K562 (cell line): Measurements from ENCODE around the gene CDH2. TPM values are rescaled to one million over a fixed set of nuclear protein-coding genes. Genes with fewer than 3 reads are reported as not detected.

Experiments
- ATAC-seq: fragments of 200-7000 bp; cut with Tn5 transposase; 3 replicates; pipeline ENCODE4 v1.9.1; 2020; ENCODE audit warnings: moderate library complexity
- BruUV-seq: library from RNA; stranded (reverse); fragments of 400-500 nt; replicated peaks from 2 replicates; lab custom pipeline; 2021; lab: Mats Ljungman, UMichigan
- CTCF ChIA-PET: fragments of 300-600 bp; formaldehyde crosslinking; extraction: SDS; loops from one replicate; lab custom pipeline; 2021; ENCODE audit warnings: low intra/inter-chr PET ratio; lab: Yijun Ruan, JAX
- POLR2A ChIA-PET: fragments of 300-600, 350-650 bp; sonication (Branson Sonifier 250); formaldehyde crosslinking; extraction: SDS; loops from one replicate; lab custom pipeline; 2021; ENCODE audit warnings: antibody characterized with exemption, inconsistent platforms; lab: Yijun Ruan, JAX
- DNase-seq, 4 experiments: peaks; one replicate each; pipeline versions ENCODE4 v3.0.0 to v3.0.0-alpha.2; 2011 to 2018; ENCODE audit warnings: low spot score in 3 of 4, mixed read lengths in 3 of 4; ENCODE audit errors: extremely low read depth in 1 of 4
- FAIRE-seq: peaks from 2 replicates; lab custom pipeline; 2011; peaks lifted over from hg19 to GRCh38; lab: Jason Lieb, UNC
- H2AFZ ChIP-seq: 2 replicates; pipeline ENCODE4 v1.6.0; 2011; ENCODE audit warnings: low read depth, low read length, control low read depth, inconsistent platforms
- H3K27ac ChIP-seq: fragments of 200-600 bp; 3 replicates; pipeline ENCODE4 v1.8.0; 2011; ENCODE audit warnings: low read depth, mild to moderate bottlenecking, control low read depth, inconsistent platforms, low read length, moderate library complexity, mixed read lengths; ENCODE audit errors: extremely low read depth
- H3K27me3 ChIP-seq, 2 experiments: fragments of 300-600 bp in 1 of 2; 2 replicates in 1 of 2; 3 replicates in 1 of 2; pipeline versions ENCODE4 v1.6.0 to v1.8.0; 2011; ENCODE audit warnings: inconsistent platforms in 2 of 2, low read length in 2 of 2, mild to moderate bottlenecking in 1 of 2, mixed read lengths in 1 of 2, moderate library complexity in 1 of 2; ENCODE audit not compliant: control insufficient read depth in 2 of 2, insufficient read depth in 2 of 2
- H3K36me3 ChIP-seq: fragments of 300-600 bp; 3 replicates; pipeline ENCODE4 v1.8.0; 2011; ENCODE audit warnings: mild to moderate bottlenecking, low read length, inconsistent platforms; ENCODE audit not compliant: control insufficient read depth, insufficient read depth
- H3K4me1 ChIP-seq, 2 experiments: fragments of 200-600 bp in 1 of 2; replicated peaks in 1 of 2; 2 replicates in 1 of 2; 3 replicates in 1 of 2; pipeline versions ENCODE4 v1.5.1 to v1.8.0; 2011; ENCODE audit warnings: inconsistent platforms in 2 of 2, low read length in 2 of 2, mild to moderate bottlenecking in 1 of 2, mixed read lengths in 1 of 2, moderate library complexity in 1 of 2; ENCODE audit not compliant: control insufficient read depth in 2 of 2, insufficient read depth in 2 of 2
- H3K4me2 ChIP-seq: 2 replicates; pipeline ENCODE4 v1.6.1; 2011; ENCODE audit warnings: low read length, control low read depth, inconsistent platforms, mixed read lengths; ENCODE audit not compliant: insufficient read depth
- H3K4me3 ChIP-seq: fragments of 200-600 bp; sonication (generic), shearing (Covaris generic); 2 replicates; pipeline ENCODE4 v1.5.1; 2016; ENCODE audit warnings: control low read depth, inconsistent platforms
- H3K79me2 ChIP-seq: fragments of 200-600 bp; 3 replicates; pipeline ENCODE4 v1.8.0; 2011; ENCODE audit warnings: low read length, inconsistent platforms; ENCODE audit not compliant: control insufficient read depth, insufficient read depth
- H3K9ac ChIP-seq, 2 experiments: 2 replicates each; pipeline versions ENCODE4 v1.6.0 to v1.6.1; 2011; ENCODE audit warnings: low read depth in 2 of 2, low read length in 2 of 2, control low read depth in 1 of 2, inconsistent platforms in 1 of 2, mild to moderate bottlenecking in 1 of 2, mixed read lengths in 1 of 2; ENCODE audit not compliant: insufficient read depth in 1 of 2
- H3K9me1 ChIP-seq: one replicate; pipeline ENCODE4 v1.6.0; 2011; ENCODE audit warnings: inconsistent platforms, mild to moderate bottlenecking, low read length, moderate library complexity; ENCODE audit not compliant: control insufficient read depth, insufficient read depth
- H3K9me3 ChIP-seq: replicated peaks from 2 replicates; pipeline ENCODE4 v1.5.1; 2011; ENCODE audit warnings: low read depth, low read length, inconsistent platforms; ENCODE audit not compliant: control insufficient read depth, insufficient read depth
- H4K20me1 ChIP-seq: replicated peaks from 2 replicates; pipeline ENCODE4 v1.6.1; 2011; ENCODE audit warnings: low read length, inconsistent platforms, mixed read lengths; ENCODE audit not compliant: control insufficient read depth, insufficient read depth
- CBFA2T2 ChIP-seq: fragments of 450-650 bp; conservative IDR thresholded peaks from 2 replicates; pipeline ENCODE4 v1.6.1; 2017; ENCODE audit warnings: mild to moderate bottlenecking
- CC2D1A ChIP-seq: fragments of 450-650 bp; IDR thresholded peaks from 2 replicates; pipeline ENCODE4 v1.6.1; 2017; ENCODE audit warnings: mild to moderate bottlenecking
- NR3C1 ChIP-seq: sonication (generic); formaldehyde crosslinking; IDR thresholded peaks from 2 replicates; pipeline ENCODE4 v1.8.1; 2022; ENCODE audit warnings: missing genetic modification reagents
- NRF1 ChIP-seq, 2 experiments: fragments of 450-650 bp; IDR thresholded peaks in 1 of 2; conservative IDR thresholded peaks in 1 of 2; 2 replicates each; pipeline ENCODE4 v1.6.1; 2014; ENCODE audit warnings: mild to moderate bottlenecking in 2 of 2
- TAF7 ChIP-seq: fragments of 450-650 bp; IDR thresholded peaks from 2 replicates; pipeline ENCODE4 v1.6.1; 2016; ENCODE audit warnings: missing genetic modification characterization, missing compliant biosample characterization
- TGIF2 ChIP-seq: sonication (generic); formaldehyde crosslinking; IDR thresholded peaks from 2 replicates; pipeline ENCODE4 v1.8.1; 2022; ENCODE audit warnings: mild to moderate bottlenecking, missing genetic modification reagents, moderate library complexity
- THAP12 ChIP-seq: fragments of 250-450 bp; sonication (Bioruptor Pico); IDR thresholded peaks from 2 replicates; pipeline ENCODE4 v1.9.0; 2021; ENCODE audit warnings: mild to moderate bottlenecking, inconsistent platforms
- ZBTB8A ChIP-seq: fragments of 450-650 bp; IDR thresholded peaks from 2 replicates; pipeline ENCODE4 v1.6.1; 2018; ENCODE audit warnings: mild to moderate bottlenecking, moderate library complexity; ENCODE audit not compliant: partially characterized antibody
- ZNF239 ChIP-seq: fragments of 250-450 bp; sonication (Bioruptor Pico); IDR thresholded peaks from 2 replicates; pipeline ENCODE4 v1.4.0; 2020; ENCODE audit warnings: mild to moderate bottlenecking
- WGBS: fragments of 100-300 bp; shearing (Covaris generic); methylation state at CpG from one replicate; pipeline ENCODE4 v1.1.6; 2016; ENCODE audit warnings: low coverage, mixed read lengths; ENCODE audit not compliant: insufficient coverage; ENCODE audit errors: missing lambda C conversion rate; 5-methylcytosine and 5-hydroxymethylcytosine counted together
- in situ Hi-C: fragments of 300-500 bp; cut with MboI; formaldehyde crosslinking; loops from 4 replicates; pipeline ENCODE4 v1.15.0; 2018; ENCODE audit warnings: inconsistent platforms, mixed read lengths
- intact Hi-C: fragments of 100-400 bp; cut with micrococcal nuclease; formaldehyde crosslinking; loops from 2 replicates; pipeline ENCODE4 v1.14.2; 2022
- polyA plus RNA-seq, 8 experiments: library from polyadenylated mRNA; depleted of rRNA in 4 of 8; stranded (reverse) in 5 of 8; unstranded in 3 of 8; fragments of >200 nt; fragmentation: Nextera tagmentation in 2 of 8; fragmentation: Illumina TruSeq in 1 of 8; extraction: Ambion mirVana in 2 of 8; extraction: Trizol in 1 of 8; gene quantifications; 2 replicates each; pipeline versions ENCODE4 v1.2.1 to v1.2.3, GENCODE V29; 2011 to 2014; ENCODE audit warnings: inconsistent platforms in 1 of 8, missing spikeins in 1 of 8
- total RNA-seq, 7 experiments: library from RNA; depleted of rRNA in 6 of 7; stranded (reverse); fragments of >200 nt in 6 of 7; fragmentation: Illumina TruSeq in 2 of 7; extraction: Trizol in 2 of 7; gene quantifications; 2 replicates each; pipeline versions ENCODE4 v1.2.1 to v1.2.3, GENCODE V29; 2011 to 2021; ENCODE audit warnings: low replicate concordance in 1 of 7

Gene CDH2
- total and polyA plus RNA-seq, 9 of the 15 experiments (the other 6 are each of a cell fraction or from before 2014, with no cell fraction given): 0.04 TPM; not detected in 8

- Histone ChIP-seq H3K9me3 (no peaks in the 10 kb centered on the region; the same call in 1 of the 2 replicates), H3K9me1 (no peaks in the 10 kb centered on the region), H3K36me3 (no peaks in the 10 kb centered on the region), H3K9ac (no peak overlapping the region), H3K4me3 (no peak overlapping the region), H2AFZ (no peak overlapping the region), H3K27me3 (no peaks in the 10 kb centered on the region), H3K79me2 (no peaks in the 10 kb centered on the region), H4K20me1 (no peaks in the 10 kb centered on the region), H3K4me2 (no peak overlapping the region), H3K27ac (no peak overlapping the region), H3K4me1 (no peaks in the 10 kb centered on the region)
- TF ChIP-seq CC2D1A (no peak), TGIF2 (CRISPR knock-in tag) (no peak), ZNF239 (no peak), ZBTB8A (no peak), NR3C1 (CRISPR knock-in tag) (no peak), THAP12 (no peak), NRF1 (conservative IDR thresholded peaks at IDR 0.05 in 1 of 2, IDR thresholded peaks at IDR 0.05 in 1 of 2) (no peak), CBFA2T2 (no peak), TAF7 (no peak)
- no TSS peak for BruUV-seq
- intact Hi-C loops: no loop called here
- ATAC-seq (no peak), FAIRE-seq (no peak), DNase-seq (no peak)
- POLR2A ChIA-PET: no interaction called here
- WGBS: 0% methylated on average over 1 of the region's 1 CpG
- in situ Hi-C loops: no loop called here
- CTCF ChIA-PET: no interaction called here
Observed at GRCh38 chr18:28067346-28067745, 109.6 kb downstream of the CDH2 start.
